GM18951 (cell line): ENCODE data around the gene CDKL1.
"Not testable (repeated sequence)": the region's sequence is repeated elsewhere in the genome, so short reads cannot be mapped to it uniquely, and the experiment has no call there.

Experiments used
- POLR2A ChIP-seq: IDR thresholded peaks from 4 replicates; pipeline ENCODE4 v1.6.1; 2011; ENCODE audit warnings: mild to moderate bottlenecking; ENCODE audit not compliant: insufficient read length, insufficient read depth; ENCODE audit errors: extremely low read depth
- in situ Hi-C: fragments of 300-500 bp; cut with MboI; formaldehyde crosslinking; loops from one replicate; pipeline ENCODE4 v1.12.0; 2022; ENCODE audit warnings: low sequenced_read_pairs, mixed read lengths, inconsistent platforms; ENCODE audit not compliant: unreplicated experiment

CDKL1 gene

GRCh38 chr14:50360093-50360492 is 36.6 kb downstream of the CDKL1 start:
- no peak for TF ChIP-seq POLR2A
- in situ Hi-C loops: no loop called here

GRCh38 chr14:50359631-50360030 is 37.0 kb downstream of the CDKL1 start:
- in situ Hi-C loops: no loop called here
- TF ChIP-seq POLR2A: no peak

GRCh38 chr14:50357753-50358395 is 38.8 kb downstream of the CDKL1 start:
- TF ChIP-seq POLR2A: no peak
- in situ Hi-C loops: no loop called here

GRCh38 chr14:50357124-50357523 is 39.6 kb downstream of the CDKL1 start:
- no peak for TF ChIP-seq POLR2A
- in situ Hi-C loops: no loop called here

GRCh38 chr14:50356283-50356682 is 40.4 kb downstream of the CDKL1 start:
- in situ Hi-C loops: not testable (repeated sequence)

GRCh38 chr14:50355692-50356091 is 41.0 kb downstream of the CDKL1 start:
- TF ChIP-seq POLR2A: no peak

GRCh38 chr14:50354527-50354926 is 42.2 kb downstream of the CDKL1 start:
- TF ChIP-seq POLR2A: no peak
- in situ Hi-C loops: no loop called here

More at GRCh38 chr14:50355692-50356091, 41.0 kb downstream of the CDKL1 start:
- in situ Hi-C loops: no loop called here

- in situ Hi-C loops: no loop called here
- TF ChIP-seq POLR2A: no peak
Observed at GRCh38 chr14:50353126-50353525, 43.6 kb downstream of the CDKL1 start.

- in situ Hi-C loops: no loop called here
- no peak for TF ChIP-seq POLR2A
Observed at GRCh38 chr14:50352584-50352983, 44.1 kb downstream of the CDKL1 start.

- in situ Hi-C loops: no loop called here
- no peak for TF ChIP-seq POLR2A
Observed at GRCh38 chr14:50350975-50351374, 45.7 kb downstream of the CDKL1 start.

- in situ Hi-C loops: loop anchor here (10.0 kb wide), 1 partner anchor 176 kb away; no protein-coding TSS in a partner anchor
- no peak for TF ChIP-seq POLR2A
Observed at GRCh38 chr14:50348933-50349332, 47.7 kb downstream of the CDKL1 start.

GRCh38 chr14:50347521-50347920 is 49.2 kb downstream of the CDKL1 start:
- TF ChIP-seq POLR2A: no peak
- in situ Hi-C loops: loop anchor here (10.0 kb wide), 1 partner anchor 177 kb away; no protein-coding TSS in a partner anchor

GRCh38 chr14:50345846-50346422 is 50.7 kb downstream of the CDKL1 start:
- TF ChIP-seq POLR2A: no peak
- in situ Hi-C loops: loop anchor here (10.0 kb wide), 1 partner anchor 179 kb away; no protein-coding TSS in a partner anchor

- TF ChIP-seq POLR2A: no peak
- in situ Hi-C loops: loop anchor here (10.0 kb wide), 1 partner anchor 180 kb away; no protein-coding TSS in a partner anchor
Observed at GRCh38 chr14:50344876-50345563, 51.7 kb downstream of the CDKL1 start.
